ENCODE measurements around the gene ATP6V0A4.

DNA sequence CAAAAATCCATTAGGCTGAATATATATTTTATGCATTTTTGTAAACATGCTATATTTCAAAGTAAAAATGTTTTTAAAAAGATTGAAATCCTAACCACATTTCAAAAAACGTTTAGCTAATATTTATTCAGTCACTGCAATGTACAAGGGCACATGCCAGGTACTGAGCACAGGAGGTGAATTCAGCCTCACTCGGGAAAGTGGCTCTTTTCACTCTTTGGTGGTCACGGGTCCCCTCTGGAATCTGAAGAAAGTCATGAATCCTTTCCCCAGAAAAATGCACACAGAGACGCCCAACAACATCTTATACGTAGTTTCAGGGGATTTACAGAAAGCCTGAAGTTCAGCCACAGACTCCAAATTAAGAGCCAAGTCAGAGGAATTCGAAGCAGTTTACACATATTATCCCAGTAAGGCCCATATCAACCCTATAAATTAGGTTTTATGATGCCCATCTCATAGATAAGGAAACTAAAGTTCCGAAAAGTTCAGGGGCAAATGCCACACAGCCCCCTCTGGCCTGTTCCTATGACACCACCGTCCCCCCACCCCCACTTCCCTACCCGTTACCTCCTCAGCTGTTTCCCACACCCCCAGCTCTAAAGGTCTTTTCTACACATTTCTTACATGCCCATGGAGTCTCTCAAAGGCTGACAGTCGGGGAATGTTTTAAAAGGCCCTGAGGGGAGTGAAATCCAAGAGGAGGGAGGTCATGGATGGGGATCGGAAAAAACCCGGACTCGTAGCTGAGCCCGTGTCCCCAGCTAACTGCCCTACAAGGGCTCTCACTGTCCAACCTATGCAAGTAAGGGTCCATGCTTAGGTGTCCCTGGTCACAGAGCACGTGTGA, 87.2 kb downstream of the ATP6V0A4 start:
- TF ChIP-seq, protein P1, sequence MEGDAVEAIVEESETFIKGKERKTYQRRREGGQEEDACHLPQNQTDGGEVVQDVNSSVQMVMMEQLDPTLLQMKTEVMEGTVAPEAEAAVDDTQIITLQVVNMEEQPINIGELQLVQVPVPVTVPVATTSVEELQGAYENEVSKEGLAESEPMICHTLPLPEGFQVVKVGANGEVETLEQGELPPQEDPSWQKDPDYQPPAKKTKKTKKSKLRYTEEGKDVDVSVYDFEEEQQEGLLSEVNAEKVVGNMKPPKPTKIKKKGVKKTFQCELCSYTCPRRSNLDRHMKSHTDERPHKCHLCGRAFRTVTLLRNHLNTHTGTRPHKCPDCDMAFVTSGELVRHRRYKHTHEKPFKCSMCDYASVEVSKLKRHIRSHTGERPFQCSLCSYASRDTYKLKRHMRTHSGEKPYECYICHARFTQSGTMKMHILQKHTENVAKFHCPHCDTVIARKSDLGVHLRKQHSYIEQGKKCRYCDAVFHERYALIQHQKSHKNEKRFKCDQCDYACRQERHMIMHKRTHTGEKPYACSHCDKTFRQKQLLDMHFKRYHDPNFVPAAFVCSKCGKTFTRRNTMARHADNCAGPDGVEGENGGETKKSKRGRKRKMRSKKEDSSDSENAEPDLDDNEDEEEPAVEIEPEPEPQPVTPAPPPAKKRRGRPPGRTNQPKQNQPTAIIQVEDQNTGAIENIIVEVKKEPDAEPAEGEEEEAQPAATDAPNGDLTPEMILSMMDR (conservative IDR thresholded peaks at IDR 0.05; ENCODE audit: low read depth, low read length) = no peak
- TF ChIP-seq EZH2phosphoT487 (IDR thresholded peaks at IDR 0.05; ENCODE audit: borderline replicate concordance, low read length) = no peak
- no peak for TF ChIP-seq EZH2 (IDR thresholded peaks at IDR 0.05; ENCODE audit: low read length, unreplicated experiment)

Measured in PC-3 (cell line).